Measurements from ENCODE around the gene TRIP13.
"Not testable (repeated sequence)": the region's sequence is repeated elsewhere in the genome, so short reads cannot be mapped to it uniquely, and the experiment has no call there.

Gene TRIP13, protein sequence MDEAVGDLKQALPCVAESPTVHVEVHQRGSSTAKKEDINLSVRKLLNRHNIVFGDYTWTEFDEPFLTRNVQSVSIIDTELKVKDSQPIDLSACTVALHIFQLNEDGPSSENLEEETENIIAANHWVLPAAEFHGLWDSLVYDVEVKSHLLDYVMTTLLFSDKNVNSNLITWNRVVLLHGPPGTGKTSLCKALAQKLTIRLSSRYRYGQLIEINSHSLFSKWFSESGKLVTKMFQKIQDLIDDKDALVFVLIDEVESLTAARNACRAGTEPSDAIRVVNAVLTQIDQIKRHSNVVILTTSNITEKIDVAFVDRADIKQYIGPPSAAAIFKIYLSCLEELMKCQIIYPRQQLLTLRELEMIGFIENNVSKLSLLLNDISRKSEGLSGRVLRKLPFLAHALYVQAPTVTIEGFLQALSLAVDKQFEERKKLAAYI

DNA sequence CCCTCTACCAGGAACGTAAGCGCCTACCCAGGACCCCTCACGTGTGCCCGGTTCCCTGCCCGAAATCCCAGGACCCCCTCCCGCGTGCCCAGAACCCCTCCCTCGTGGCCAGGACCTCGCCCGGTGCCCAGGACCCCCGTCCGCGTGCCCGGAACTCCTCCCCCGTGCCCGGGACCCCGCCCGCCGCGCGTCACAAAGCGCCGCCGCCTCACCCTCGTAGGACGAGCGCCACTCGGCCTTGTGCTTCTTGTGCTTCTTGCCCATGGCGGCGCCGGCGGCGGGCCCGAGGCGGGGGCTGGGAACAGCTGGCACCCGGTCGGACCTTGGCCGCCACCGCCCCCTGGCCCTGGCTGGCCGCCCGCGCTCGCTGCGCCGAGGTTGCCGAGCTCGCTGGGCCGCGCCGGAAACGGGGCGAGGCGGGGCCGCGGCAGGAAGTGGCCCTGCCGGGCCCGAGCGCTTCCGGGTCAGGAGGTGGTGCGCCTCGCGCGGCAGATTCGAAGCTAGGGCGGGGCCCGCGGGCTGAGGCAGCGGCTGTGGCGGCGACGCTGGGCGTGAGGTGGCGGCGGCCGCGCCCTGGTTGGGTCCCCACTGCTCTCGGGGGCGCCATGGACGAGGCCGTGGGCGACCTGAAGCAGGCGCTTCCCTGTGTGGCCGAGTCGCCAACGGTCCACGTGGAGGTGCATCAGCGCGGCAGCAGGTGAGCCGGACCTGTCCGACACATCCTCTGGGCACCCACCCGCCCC lies at the start of gene TRIP13, which contains the start of gene BRD9:
TSS of gene TRIP13 (plus strand) at position 491 of the 743 bp plus-strand sequence. CDS start at position 606, 115 bp downstream.
TSS of gene BRD9 (minus strand) at position 408 of the 743 bp plus-strand sequence. CDS start at position 264, 144 bp downstream.
- intact Hi-C loops (cut with DNase I; ENCODE audit: low total_unique reads) = no loop called here
- H3K4me3 ChIP-seq = peak within 1 kb of the TSS; percentile 77 to 80
- peaks cover 24 to 38% (median 26%) of the 10 kb centered on the region in 3 donors for H3K36me3 ChIP-seq
- TF ChIP-seq, protein P1, sequence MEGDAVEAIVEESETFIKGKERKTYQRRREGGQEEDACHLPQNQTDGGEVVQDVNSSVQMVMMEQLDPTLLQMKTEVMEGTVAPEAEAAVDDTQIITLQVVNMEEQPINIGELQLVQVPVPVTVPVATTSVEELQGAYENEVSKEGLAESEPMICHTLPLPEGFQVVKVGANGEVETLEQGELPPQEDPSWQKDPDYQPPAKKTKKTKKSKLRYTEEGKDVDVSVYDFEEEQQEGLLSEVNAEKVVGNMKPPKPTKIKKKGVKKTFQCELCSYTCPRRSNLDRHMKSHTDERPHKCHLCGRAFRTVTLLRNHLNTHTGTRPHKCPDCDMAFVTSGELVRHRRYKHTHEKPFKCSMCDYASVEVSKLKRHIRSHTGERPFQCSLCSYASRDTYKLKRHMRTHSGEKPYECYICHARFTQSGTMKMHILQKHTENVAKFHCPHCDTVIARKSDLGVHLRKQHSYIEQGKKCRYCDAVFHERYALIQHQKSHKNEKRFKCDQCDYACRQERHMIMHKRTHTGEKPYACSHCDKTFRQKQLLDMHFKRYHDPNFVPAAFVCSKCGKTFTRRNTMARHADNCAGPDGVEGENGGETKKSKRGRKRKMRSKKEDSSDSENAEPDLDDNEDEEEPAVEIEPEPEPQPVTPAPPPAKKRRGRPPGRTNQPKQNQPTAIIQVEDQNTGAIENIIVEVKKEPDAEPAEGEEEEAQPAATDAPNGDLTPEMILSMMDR (IDR thresholded peaks at IDR 0.05) = no peak
- H3K4me1 ChIP-seq = peaks cover 0 to 28% (median 19%) of the 10 kb centered on the region in 4 donors
- H3K27ac ChIP-seq = peak within 1 kb of the TSS; percentile 82 to 84
- H3K9me3 ChIP-seq = no peaks in the 10 kb centered on the region
- no peaks in the 10 kb centered on the region for H3K27me3 ChIP-seq
- DNase-seq = peak; percentile 63 to 88

DNA sequence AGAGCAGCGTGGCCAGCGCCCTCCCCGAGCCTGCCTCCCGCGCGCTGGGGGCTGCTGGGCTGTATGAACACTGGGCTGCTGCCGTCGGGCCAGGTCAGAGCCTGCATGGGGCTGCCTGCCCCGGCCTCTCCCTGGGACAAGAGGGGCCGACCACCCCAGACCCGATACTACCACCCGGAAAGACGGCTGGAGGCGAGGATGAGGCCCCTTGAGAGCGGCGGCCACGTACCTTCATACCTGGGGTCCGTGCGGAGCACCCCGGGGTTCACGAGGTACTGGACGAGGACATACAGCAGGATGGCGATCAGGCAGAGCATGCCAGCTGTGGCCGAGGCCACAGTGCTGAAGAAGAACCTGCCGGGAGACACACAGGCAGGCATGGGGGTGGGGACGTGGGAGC lies 49.3 kb upstream of the TRIP13 start:
- peak; percentile 19 to 64 for DNase-seq
- H3K27ac ChIP-seq; intact Hi-C loops (cut with DNase I; ENCODE audit: low total_unique reads): not testable (repeated sequence)

DNA sequence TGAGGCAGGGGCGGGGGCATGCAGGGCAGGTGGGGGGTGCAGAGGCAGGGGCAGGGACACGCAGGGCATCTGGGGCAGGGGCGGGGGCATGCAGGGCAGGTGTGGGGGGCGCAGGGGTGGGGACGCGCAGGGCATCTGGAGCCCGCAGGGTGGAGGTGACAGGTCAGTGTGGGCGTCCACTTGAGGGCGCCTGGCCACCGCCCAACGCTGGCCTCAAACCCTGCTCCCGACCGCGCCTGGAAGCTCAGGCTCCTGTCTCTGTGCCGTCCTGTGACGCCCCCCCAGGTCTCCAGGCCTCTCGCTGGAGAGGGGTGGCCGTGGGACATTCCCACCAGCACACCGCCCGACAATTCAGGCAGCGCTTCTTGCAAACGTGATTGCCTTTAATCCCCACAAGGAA lies 48.8 kb upstream of the TRIP13 start:
- DNase-seq = peak; percentile 8 to 46
- not testable (repeated sequence) for H3K4me3 ChIP-seq

More for the DNA sequence above, 49.3 kb upstream of the TRIP13 start:
- H3K4me3 ChIP-seq, H3K27me3 ChIP-seq, H3K9me3 ChIP-seq, H3K36me3 ChIP-seq, H3K4me1 ChIP-seq: not testable (repeated sequence)

DNA sequence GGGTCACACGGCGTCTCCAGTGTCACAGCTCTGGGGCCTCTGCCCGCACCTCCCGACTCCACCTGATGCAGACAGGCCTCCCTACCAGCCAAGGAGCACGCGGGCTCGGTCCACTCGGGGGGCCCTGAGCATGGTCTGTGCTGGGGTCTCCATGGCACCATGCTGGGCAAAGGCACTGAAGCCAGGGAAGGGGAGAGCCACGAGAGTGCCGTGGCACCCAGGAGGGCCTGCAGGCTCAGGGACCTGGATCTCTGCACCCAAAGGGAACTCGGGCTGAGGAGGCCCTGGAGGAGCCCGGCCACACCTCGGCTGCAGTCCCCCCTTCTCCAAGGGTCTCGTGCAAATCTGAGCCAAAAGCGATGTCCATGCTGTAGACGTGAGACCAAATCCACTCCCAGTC lies 48.3 kb upstream of the TRIP13 start:
- H3K9me3 ChIP-seq; H3K4me3 ChIP-seq; intact Hi-C loops (cut with DNase I; ENCODE audit: low total_unique reads); H3K27me3 ChIP-seq; H3K4me1 ChIP-seq; H3K27ac ChIP-seq; H3K36me3 ChIP-seq: not testable (repeated sequence)
- DNase-seq = peak; percentile 14 to 54

More for the DNA sequence above, 48.8 kb upstream of the TRIP13 start:
- H3K27ac ChIP-seq; intact Hi-C loops (cut with DNase I; ENCODE audit: low total_unique reads); H3K9me3 ChIP-seq; H3K36me3 ChIP-seq; H3K4me1 ChIP-seq; H3K27me3 ChIP-seq: not testable (repeated sequence)

DNA sequence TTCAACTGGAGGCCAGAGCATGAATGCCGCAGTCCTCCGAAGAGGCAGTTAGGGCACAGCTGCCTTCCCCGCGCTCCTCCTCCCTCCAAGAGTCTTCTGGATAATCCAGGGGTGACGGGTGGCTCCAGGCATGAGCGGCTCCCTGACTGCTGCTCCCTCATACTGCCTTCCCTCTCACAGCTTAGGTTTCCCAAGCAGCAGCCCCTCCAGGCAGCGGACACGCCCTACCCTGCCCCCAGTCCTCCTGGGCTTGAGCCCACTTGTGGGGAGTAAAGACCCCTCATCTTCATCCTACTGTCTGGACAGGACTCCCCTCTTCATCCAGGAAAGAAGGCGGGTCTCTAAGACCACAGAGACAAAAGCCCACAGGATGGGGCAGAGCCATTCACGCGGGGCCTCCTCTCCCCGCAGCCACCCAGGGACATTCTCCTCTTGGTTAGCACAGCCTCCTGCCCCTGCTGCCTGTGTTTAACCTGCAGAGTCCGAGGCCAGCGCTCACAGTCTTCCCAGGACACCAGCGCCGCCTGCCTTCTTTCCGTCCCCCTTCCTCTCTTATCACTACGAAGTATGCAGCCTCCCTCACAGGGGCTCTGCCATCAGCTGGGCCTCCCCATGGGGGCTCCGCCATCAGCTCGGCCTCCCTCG lies 47.5 kb upstream of the TRIP13 start:
- DNase-seq = peak; percentile 10 to 59
- H3K27ac ChIP-seq; H3K4me3 ChIP-seq; H3K27me3 ChIP-seq; H3K9me3 ChIP-seq; H3K4me1 ChIP-seq; H3K36me3 ChIP-seq; intact Hi-C loops (cut with DNase I; ENCODE audit: low total_unique reads): not testable (repeated sequence)

DNA sequence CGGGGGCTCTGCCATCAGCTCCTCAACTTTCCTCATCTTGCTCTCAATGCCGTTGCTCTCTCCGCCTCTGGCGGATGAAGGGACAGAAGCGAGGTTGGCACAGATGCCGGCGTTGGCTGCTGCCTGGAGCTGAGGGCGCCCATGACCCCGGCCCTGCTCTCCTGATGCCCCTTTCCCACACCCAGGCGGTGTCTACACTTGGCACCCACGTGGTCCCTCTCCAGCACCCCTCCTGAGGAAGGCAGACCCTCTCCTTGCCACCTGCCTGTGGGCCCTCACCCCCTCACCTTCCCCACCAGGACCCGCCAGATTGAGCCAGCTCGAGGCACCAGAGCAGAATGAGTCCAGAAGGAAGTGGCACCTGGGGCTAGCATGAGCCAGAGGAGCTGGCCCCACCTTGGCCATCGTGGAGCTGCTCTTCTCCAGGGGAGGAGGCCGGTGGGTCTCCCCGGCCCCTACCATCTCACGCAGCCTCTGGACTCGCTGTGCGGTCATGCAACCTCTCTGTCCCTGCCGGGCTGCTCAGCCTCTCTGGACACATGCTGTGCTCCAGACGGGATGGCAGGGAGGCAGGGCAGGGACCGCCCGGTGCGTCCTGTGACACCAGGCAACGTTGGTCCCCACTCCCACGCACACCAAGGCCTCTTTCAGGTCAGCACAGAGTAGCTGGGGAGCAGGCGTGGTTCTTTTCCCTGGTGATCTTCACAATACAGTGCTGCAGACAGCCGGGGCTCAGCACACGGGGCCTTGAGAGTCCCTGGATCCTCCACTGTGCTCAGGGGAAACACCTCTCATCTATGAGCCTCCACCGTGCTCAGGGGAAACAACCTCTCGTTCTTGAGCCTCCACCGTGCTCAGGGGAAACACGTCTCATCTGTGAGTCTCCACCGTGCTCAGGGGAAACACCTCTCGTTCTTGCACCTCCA lies 46.7 kb upstream of the TRIP13 start:
- DNase-seq = peak in 1 of 2 donors; percentile 31
- H3K27me3 ChIP-seq = peaks cover 0 to 16% of the 10 kb centered on the region in 2 donors
- H3K4me1 ChIP-seq; intact Hi-C loops (cut with DNase I; ENCODE audit: low total_unique reads); H3K9me3 ChIP-seq; H3K36me3 ChIP-seq; H3K27ac ChIP-seq; H3K4me3 ChIP-seq: not testable (repeated sequence)

DNA sequence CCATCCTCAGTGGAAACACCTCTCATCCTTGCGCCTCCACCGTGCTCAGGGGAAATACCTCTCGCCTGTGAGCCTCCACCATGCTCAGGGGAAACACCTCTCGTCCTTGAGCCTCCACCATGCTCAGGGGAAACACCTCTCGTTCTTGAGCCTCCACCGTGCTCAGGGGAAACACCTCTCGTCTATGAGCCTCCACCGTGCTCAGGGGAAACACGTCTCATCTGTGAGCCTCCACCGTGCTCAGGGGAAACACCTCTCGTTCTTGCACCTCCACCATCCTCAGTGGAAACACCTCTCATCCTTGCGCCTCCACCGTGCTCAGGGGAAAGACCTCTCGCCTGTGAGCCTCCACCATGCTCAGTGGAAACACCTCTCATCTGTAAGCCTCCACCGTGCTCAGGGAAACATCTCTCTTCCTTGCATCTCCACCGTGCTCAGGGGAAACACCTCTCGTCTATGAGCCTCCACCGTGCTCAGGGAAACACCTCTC lies 46.0 kb upstream of the TRIP13 start:
- H3K4me3 ChIP-seq; H3K9me3 ChIP-seq; H3K4me1 ChIP-seq; intact Hi-C loops (cut with DNase I; ENCODE audit: low total_unique reads); H3K27ac ChIP-seq; H3K36me3 ChIP-seq: not testable (repeated sequence)
- H3K27me3 ChIP-seq = peaks cover 0 to 18% of the 10 kb centered on the region in 2 donors
- peak; percentile 5 to 44 for DNase-seq

DNA sequence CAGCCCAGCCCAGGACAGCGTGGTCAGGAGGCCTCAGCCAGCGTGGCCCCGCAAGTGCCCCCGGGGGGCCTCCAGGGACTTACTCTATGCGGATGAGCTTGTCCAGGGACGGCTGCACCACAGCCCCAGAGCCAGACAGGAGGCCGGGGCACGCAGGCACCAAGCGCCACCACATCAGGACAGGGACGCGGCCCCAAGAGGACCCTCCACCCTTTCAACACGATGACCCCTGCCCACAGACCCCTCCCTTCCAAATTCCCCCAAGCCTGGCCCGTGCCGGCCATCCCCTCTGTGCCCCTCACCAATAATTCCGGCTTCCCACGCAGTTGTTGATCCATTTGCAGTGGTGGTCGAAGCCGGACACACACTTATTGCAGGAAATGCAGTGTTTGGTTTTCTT lies 45.5 kb upstream of the TRIP13 start:
- intact Hi-C loops (cut with DNase I; ENCODE audit: low total_unique reads) = not testable (repeated sequence)

DNA sequence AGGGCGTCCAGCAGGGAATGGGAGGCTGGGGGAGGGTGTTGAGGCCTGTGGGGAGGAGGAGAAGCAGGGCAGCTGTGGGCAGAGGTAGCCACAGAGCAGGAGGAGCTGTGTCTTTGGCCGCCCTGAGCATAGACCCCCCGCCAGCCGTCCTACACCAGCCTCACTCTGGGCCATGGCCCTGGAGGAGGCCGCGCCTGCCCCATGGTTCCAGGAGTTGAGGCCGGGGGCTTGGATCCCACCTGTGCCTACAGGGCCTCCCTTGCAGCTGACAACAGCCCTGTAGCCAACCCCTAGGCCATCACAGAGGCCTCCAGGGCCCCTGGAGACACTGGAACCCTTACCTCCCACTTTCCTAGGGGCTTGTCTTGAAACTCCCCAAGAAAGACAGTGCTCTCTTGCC lies 44.9 kb upstream of the TRIP13 start:
- H3K27ac ChIP-seq; H3K36me3 ChIP-seq; H3K9me3 ChIP-seq; H3K4me3 ChIP-seq; intact Hi-C loops (cut with DNase I; ENCODE audit: low total_unique reads); H3K4me1 ChIP-seq: not testable (repeated sequence)
- H3K27me3 ChIP-seq = peaks cover 0 to 22% of the 10 kb centered on the region in 2 donors
- peak in 1 of 2 donors; percentile 41 for DNase-seq

More for the DNA sequence above, 45.5 kb upstream of the TRIP13 start:
- H3K27ac ChIP-seq, H3K9me3 ChIP-seq, H3K4me3 ChIP-seq, H3K4me1 ChIP-seq, H3K36me3 ChIP-seq: not testable (repeated sequence)
- peak; percentile 7 to 27 for DNase-seq
- H3K27me3 ChIP-seq = peaks cover 0 to 18% of the 10 kb centered on the region in 2 donors

All from tibial artery (tissue), 4 donors.